Lower leg skin (tissue), 3 donors: Measurements from ENCODE around the gene TMUB2.

ENCODE experiments used
- CTCF ChIP-seq, 3 donors: fragments of 450-650 bp; IDR thresholded peaks; one replicate each; pipeline ENCODE4 v1.5.1; 2016; ENCODE audit warnings: antibody characterized with exemption in 3 of 3, mild to moderate bottlenecking in 3 of 3, moderate library complexity in 2 of 3
- POLR2A ChIP-seq, 2 donors: fragments of 450-650 bp; IDR thresholded peaks; one replicate each; pipeline ENCODE4 v1.6.1; 2016 to 2017; ENCODE audit warnings: antibody characterized with exemption in 2 of 2, mild to moderate bottlenecking in 1 of 2, moderate library complexity in 1 of 2

- TF ChIP-seq CTCF (IDR thresholded peaks at IDR 0.05) (peak in 1 of 3 donors; percentile 11), POLR2A (IDR thresholded peaks at IDR 0.05) (no peak)
These were observed 48.7 kb upstream of the TMUB2 start for GRCh38 chr17:44137891-44138709.
